Measurements from ENCODE around the gene ZBTB20.

The ZBTB20 gene

DNA sequence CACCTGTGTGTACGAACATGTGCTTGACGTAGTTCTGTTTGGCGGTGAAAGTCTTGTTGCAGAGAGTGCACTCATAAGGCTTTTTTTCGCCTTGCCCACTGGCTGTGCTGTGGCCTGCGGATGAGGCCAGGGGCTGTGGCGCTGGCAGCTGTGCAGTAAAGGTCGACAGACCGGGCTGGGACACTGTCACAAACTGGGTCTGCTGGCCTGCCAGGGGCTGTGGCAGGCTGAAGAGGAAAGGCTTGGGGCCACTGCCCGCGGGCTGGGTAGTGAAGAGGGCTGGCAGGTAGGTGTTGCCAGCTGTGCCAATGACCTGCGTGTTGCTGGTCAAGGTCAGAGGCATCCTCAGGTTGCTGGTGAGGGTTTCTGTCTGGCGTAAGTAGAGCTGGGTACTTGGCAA, 796.8 kb downstream of the ZBTB20 start:
- in situ Hi-C loops (cut with HindIII; ENCODE audit: low pct_ligation_motif_present, low pct_unique_long_range_greater_than_20kb, low sequenced_read_pairs), result no loop called here
- DNase-seq, result no peak

DNA sequence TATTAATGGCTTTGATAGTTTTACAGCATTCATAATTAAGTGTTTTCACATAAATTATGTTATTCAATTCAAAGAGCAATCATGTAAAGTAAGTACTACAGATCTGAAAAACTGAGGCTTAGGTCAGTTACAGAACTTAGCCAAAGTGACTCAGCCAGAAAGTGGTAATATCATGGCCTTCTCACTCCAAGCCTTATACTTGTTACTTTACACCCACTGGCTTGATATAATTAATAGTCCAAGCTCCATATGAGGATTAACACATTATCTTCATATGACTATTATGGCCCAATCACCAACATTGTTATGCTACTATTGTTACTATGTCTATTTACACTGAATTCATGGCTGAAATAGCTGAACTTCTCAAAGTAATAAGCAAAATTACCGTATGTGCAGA, 802.6 kb downstream of the ZBTB20 start:
- in situ Hi-C loops (cut with HindIII; ENCODE audit: low pct_ligation_motif_present, low pct_unique_long_range_greater_than_20kb, low sequenced_read_pairs), result no loop called here
- DNase-seq, result no peak

DNA sequence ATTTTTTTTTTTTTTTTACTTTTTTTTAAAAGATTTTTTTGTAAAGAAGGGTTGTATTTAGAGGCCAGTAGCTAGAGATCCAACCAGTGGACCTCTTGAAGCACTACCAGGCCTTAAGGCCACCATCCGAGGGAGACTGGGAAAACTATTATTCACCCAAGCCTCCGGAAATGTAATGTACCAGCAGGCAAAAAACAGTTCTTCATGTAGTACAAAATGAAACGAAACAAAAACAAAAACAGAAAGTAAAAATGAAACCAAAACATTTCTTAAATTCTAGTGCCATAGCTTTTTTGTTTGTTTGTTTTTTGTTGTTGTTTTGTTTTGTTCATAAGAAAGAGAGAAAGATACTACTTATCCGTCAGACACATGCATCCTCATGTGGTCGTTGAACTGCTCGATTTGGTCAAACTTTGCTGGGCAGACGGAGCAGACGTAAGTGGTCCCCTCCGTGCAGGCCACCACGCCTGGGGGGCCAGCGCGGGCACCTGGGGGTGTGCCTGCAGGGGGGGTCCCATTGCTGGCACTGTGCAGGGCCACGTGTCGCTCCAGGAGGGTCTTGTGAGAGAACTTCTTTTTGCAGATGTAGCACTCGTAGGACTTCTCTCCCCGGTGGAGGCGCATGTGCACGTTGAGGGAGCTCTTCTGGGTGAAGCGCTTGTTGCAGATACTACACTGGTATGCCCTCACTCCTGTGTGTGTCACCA, 808.3 kb downstream of the ZBTB20 start:
- in situ Hi-C loops (cut with HindIII; ENCODE audit: low pct_ligation_motif_present, low pct_unique_long_range_greater_than_20kb, low sequenced_read_pairs), result no loop called here
- DNase-seq, result no peak

DNA sequence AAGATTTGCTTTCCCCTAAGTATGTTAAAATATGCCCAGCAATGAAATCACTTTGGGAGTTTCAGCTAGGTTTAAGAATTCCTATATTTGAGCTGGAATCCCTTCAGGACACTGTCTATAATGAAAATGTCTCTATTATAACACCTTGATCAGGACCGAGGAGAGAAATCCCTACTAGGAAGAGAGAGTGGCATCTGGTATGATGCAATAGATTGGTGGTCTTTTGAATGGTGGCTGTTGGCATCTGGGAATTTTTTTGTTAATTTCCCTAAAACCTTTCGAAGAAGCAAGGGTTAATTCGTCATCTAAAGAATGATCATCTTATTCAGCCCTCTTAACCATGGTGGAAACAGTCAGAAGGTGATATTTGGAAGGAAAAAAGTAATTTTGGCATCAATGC, 810.2 kb downstream of the ZBTB20 start:
- in situ Hi-C loops (cut with HindIII; ENCODE audit: low pct_ligation_motif_present, low pct_unique_long_range_greater_than_20kb, low sequenced_read_pairs), result no loop called here
- no peak for DNase-seq

DNA sequence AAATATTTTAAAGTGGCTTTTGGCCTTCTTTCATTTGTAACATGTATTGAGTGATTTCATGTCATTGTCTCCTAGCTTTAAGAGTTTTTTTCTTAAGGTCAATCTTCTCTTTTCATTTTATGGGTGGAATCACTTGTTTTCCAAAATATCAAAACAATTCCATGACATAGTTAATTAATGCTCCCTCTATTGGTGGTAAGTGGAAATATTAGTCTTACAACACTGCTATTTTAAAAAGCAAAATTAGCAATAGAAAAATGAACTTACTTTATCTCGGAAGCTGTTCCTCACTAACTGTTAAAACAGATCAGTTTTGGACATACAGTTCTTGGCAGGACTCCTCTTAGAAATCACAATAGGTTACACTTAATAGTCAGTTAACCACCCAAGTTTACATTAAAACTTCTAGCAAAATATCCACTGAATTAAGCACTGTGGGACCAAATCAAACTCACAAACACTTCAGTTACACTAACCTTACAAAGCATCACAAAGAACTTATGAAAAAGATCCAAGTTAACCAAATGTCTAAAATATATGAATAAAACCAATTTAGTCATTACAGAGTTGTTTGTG, 810.9 kb downstream of the ZBTB20 start:
- in situ Hi-C loops (cut with HindIII; ENCODE audit: low pct_ligation_motif_present, low pct_unique_long_range_greater_than_20kb, low sequenced_read_pairs), result no loop called here

DNA sequence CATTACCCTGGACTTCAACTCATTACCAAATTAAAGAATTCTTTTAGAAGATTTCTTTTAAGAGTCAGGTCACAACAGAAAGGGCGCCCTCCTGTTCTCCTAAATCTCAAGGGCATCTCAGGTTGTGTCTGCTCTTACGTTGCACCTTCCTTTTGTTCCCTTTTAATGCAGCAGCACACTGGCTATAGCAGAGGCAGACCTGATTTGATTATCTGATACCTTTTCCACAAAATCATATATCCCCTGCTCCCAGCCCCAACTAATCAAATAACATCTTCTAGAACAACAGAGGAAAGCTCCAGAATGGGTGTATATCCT, 813.2 kb downstream of the ZBTB20 start:
- no peak for DNase-seq
- in situ Hi-C loops (cut with HindIII; ENCODE audit: low pct_ligation_motif_present, low pct_unique_long_range_greater_than_20kb, low sequenced_read_pairs), result no loop called here

More for the DNA sequence above, 810.9 kb downstream of the ZBTB20 start:
- DNase-seq, result no peak

DNA sequence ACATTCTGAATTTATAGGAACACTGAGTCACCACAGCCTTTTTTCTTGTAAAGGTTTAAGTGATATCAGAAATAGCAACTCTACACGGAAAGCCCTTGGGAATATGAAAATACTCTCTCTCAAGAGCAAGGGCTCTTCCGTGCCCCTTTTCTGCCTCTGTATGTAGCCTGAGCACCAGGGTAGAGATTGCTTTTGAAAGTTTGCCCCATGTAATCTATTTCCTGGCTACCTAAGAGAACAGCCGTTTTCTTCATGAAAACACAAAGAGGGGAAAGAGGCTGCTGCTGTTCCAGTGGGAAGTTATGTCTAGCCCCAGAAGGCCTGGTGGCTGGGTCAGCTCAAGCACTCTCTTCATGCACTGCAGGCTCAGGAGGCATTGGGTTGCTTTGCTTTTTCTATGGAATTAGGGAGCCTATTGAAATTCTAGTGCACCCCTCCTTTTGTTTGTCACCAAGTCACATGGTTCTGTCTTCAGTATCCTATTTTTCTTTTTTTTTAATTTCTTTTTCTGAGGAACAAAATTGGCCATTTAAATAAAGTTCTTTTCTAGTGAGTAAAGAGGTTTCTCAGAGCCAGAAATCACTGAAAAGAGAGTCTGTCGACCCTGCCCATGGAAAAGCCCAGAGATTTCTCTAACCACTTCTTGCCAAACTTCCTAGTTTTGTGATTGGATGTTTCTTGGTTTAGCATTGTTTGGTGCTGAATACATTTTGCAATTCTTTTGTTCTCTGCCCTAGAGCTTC, 813.7 kb downstream of the ZBTB20 start:
- in situ Hi-C loops (cut with HindIII; ENCODE audit: low pct_ligation_motif_present, low pct_unique_long_range_greater_than_20kb, low sequenced_read_pairs), result no loop called here
- DNase-seq, result no peak

DNA sequence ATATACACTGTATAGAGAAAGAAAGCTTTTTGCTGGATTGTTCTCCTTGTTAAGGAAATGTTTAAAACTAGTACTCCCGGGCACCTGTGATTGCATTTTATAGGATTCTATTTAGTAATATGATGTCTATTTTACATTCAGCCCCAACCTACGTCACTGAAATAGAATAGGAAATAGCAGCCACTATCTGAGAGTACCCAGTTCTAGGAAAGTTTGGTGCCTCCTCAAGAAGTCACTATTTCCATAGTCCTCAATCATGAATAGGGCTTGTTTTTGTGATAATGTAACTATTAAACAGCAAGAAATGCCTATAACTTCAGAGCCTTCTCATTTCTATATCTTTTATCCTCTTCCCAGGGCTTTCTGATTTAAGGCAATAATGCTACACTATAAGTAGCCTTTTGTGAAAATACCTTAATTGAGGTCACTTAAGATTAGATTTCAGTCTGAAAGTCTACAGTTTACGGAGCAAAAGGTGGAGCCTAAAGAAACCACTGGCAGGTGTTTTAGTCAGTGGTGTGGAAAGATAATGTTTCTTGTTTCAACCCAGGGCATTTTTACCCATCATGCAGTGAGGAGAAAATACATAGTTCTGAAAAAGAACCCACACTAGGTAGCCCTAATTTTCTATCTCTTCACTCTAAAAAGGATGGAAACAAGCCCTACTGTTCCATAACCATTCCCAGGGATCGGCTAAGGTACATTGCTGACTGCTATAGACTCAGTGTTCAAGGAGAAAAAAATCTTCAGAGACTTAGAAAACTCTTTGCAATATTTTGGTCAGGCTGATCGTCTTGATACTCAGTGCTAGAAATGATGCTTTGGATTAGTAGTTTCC, 814.5 kb downstream of the ZBTB20 start:
- DNase-seq, result no peak
- in situ Hi-C loops (cut with HindIII; ENCODE audit: low pct_ligation_motif_present, low pct_unique_long_range_greater_than_20kb, low sequenced_read_pairs), result no loop called here

DNA sequence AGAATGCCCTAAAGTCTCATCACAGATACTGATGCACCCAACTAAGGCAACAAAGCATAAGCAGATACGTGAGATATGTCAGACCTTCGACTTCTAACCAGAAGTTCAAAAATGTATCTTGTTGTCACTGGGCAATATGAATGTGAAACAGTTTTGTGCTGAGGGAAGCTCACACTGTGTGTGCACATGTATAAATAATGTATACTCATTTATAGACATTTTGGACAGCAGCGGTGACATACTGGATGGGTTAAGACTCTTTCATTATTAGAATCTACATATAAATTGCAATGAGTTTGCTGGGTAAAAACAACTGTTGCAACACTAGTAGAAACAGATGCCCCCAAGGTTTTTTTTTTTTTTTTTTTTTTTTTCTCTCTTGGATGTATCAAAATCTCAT, 815.4 kb downstream of the ZBTB20 start:
- DNase-seq, result no peak
- in situ Hi-C loops (cut with HindIII; ENCODE audit: low pct_ligation_motif_present, low pct_unique_long_range_greater_than_20kb, low sequenced_read_pairs), result no loop called here

DNA sequence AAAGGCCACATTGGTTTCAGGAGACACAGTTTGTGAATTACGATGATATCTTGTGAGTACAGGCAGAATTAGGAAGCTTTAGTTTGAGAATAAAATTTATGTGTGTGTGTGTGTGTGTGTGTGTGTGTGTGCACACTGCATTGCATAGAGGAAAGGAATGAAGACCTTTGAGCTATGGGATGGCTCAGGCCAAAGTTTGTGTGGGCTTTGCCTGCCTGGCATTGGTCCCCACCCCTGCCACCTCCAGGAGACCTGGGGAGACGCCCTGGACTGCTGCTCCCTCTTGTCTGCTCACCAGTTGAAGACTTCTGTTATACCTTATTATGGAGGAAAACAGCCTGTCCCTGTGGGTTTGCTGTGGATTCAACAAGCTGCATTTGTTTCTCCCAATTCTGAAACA, 816.1 kb downstream of the ZBTB20 start:
- DNase-seq, result no peak
- in situ Hi-C loops (cut with HindIII; ENCODE audit: low pct_ligation_motif_present, low pct_unique_long_range_greater_than_20kb, low sequenced_read_pairs), result no loop called here

DNA sequence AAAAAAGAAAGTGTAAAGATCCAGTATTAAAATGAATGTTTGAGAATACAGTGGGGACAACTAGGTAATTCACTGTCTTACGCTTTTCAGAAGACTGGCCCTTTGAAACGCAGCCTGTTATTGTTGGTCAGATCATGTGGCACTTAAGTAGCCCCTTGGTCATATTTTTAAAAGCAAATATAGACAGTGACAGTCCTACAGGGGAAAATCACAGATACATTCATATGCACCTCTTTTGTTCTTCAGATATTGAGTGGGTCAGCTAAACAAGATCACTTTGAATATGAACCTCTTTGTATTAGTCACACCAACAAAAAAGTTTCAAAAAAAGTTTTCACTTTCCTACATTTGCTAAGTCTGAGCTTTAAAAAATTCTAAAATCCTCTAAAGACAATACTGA, 817.3 kb downstream of the ZBTB20 start:
- in situ Hi-C loops (cut with HindIII; ENCODE audit: low pct_ligation_motif_present, low pct_unique_long_range_greater_than_20kb, low sequenced_read_pairs), result no loop called here
- DNase-seq, result no peak

DNA sequence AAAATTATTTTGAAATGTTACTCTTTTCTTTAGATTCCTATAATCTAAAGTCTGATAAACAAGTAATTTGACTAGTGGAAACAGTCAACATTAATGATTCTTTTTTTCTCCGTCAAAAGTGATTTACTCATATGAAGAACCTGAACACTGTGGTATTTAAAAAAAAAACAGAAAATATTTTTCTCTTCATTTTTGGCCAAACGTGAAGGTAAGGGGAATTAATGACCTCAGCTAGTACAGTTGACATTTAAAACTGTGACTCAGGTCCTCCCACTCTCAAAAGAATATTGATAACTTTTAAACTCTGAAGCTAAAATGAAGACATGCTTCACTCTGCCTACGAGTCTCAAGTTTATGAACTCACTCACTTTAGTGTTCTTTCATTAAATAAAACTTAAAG, 818.7 kb downstream of the ZBTB20 start:
- in situ Hi-C loops (cut with HindIII; ENCODE audit: low pct_ligation_motif_present, low pct_unique_long_range_greater_than_20kb, low sequenced_read_pairs), result no loop called here
- no peak for DNase-seq

DNA sequence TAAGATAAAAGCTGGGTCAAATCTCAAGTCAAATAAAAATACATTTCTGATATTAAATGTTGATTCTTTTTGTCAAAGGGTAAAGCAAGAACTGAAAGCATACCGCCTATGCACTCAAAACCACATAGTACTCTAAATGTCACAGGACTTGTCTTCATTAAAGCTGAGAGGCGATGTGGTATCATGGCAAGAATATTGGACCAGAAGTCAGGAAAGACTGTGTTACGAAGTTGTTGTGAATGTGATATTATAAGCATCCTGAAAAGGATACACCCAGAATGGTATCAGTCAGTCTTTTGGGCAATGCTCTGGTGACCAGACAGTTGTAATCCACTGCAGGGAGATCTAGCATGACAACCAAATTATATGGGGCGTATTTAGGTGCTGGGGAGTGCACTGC, 819.4 kb downstream of the ZBTB20 start:
- in situ Hi-C loops (cut with HindIII; ENCODE audit: low pct_ligation_motif_present, low pct_unique_long_range_greater_than_20kb, low sequenced_read_pairs), result no loop called here
- no peak for DNase-seq

DNA sequence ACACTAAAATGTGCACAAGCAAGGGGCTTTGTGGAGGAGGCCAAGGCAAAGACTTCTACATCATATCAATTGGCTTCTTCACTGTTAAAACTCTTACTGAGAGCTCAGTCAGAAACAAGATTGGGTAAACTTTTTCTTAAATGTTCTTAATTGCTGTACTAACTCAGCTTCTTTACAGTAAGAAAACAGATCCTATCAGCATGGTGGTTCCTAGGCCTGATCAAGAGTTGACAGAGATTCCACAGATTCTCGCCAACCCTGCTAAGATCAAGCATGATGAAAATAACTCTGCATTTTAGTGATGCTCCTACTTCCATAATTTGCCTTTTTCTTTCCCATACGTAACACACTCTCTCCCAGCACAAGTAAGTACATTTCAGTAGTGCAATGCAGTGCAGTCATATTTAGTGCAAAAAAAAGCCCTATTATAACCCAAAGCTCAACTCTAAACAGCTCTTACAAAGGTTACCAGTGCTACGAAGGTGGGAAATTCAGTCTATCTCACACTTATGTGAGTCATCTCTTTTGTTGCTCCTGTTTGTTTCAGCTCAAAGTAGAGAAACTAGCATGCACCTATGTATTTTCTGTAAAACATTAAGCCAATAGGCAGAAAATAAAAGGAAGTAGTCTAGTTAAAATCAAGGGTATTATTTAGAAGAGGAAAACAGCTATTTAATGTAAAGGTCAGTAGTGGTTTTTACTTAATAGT, 823.4 kb downstream of the ZBTB20 start:
- no peak for DNase-seq
- in situ Hi-C loops (cut with HindIII; ENCODE audit: low pct_ligation_motif_present, low pct_unique_long_range_greater_than_20kb, low sequenced_read_pairs), result no loop called here

DNA sequence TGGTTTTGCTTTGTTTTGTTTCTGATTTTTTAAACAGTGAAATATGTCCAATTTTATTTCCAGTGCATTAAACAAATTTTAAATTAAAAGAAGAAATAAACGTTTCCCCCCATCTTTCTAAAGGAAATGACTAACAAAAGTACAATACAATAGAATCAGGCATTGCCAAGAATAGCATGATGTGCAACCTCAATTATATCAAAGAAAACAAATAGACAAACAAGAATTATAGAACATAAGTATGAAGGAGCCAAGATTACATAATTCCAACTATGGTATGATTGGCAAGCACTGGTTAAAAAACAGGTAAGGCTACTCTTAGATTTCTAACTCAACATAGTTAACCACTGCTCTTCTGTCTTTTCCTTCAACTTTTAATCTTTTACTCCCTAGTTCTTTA, 826.8 kb downstream of the ZBTB20 start:
- DNase-seq, result no peak
- in situ Hi-C loops (cut with HindIII; ENCODE audit: low pct_ligation_motif_present, low pct_unique_long_range_greater_than_20kb, low sequenced_read_pairs), result no loop called here

DNA sequence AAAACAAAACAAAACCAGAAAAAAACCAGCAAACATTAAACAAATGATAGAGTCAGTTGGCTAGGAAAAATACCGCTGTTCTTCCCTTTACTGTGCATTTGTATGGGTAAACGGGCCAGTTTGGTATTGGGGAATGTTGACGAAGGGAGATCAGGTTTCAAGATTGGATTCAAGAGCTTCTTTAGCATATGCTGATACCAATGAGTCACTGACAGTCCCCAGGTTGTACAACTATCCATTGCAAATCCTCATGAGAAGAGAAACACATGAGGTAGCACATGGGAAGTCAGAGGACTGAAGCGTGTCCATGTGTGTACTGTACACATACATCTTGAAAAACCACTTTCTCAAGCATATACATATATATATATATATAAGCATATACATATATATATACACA, 827.6 kb downstream of the ZBTB20 start:
- no peak for DNase-seq
- in situ Hi-C loops (cut with HindIII; ENCODE audit: low pct_ligation_motif_present, low pct_unique_long_range_greater_than_20kb, low sequenced_read_pairs), result no loop called here

DNA sequence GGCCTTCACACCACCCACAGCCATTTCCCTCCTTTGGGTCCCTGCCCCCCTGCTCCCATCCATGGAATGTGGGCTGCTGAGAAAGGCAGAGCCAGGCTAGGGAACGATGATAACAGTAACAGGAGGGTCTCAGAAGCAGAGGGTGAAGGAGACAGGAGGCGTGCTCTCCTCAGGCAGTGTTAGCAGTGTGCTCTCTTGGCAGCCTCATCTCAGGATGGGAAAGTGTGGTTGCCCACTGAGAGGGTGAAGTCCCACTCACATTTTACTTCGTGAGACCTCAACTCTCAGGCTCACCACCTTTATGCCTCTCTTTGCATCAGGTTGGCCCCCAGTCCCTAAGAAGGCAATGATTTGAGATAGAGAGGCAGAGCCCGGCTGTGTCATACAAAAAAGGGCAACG, 828.8 kb downstream of the ZBTB20 start:
- no peak for DNase-seq
- in situ Hi-C loops (cut with HindIII; ENCODE audit: low pct_ligation_motif_present, low pct_unique_long_range_greater_than_20kb, low sequenced_read_pairs), result no loop called here

DNA sequence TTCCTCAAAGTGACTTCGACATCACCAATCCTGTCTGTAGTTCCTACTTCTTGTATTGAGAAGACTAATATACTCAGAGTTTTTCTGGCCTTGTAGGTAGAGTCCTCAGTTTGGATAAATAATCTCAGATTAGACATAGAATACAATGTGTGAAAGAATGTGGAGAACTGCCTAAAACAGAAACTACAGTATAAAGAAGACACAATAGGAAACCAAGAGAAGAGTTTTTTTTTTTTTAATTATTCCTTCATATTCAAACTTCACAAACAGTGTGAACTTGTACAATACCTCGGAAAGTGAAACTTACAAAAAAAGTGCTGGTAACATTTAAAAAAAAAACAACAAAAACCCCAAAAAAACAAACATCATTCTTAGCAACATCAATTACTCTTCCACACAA, 832.8 kb downstream of the ZBTB20 start:
- in situ Hi-C loops (cut with HindIII; ENCODE audit: low pct_ligation_motif_present, low pct_unique_long_range_greater_than_20kb, low sequenced_read_pairs), result no loop called here
- DNase-seq, result no peak

DNA sequence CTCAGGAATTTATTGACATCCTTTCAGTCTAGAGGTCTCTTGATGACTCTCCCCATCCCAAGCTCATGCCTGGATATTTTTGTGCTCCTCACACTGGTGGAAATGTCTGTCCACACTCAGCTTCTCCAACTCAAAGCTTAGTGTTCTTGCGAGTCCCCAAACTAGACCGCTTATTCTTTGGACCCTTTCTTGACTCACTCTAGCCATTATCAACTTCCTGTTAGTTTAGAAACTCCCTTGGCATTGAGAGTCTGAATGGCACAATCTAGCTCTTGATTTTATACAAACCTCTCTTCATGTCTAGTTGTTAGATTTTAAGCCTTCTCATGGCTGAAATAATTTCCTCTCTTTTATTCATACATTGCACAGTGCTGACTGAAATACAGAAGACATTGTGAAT, 833.7 kb downstream of the ZBTB20 start:
- in situ Hi-C loops (cut with HindIII; ENCODE audit: low pct_ligation_motif_present, low pct_unique_long_range_greater_than_20kb, low sequenced_read_pairs), result no loop called here

More for the DNA sequence above, 833.7 kb downstream of the ZBTB20 start:
- DNase-seq, result no peak

All from ACHN (cell line).